ENCODE measurements around the gene MS4A15.

Gene MS4A15

GRCh38 chr11:60791153-60791933, 34.7 kb downstream of the MS4A15 start:
- no peak overlapping the region for H3K27ac Mint-ChIP-seq
- H3K36me3 Mint-ChIP-seq (ENCODE audit: low read depth), result no peaks in the 10 kb centered on the region
- H3K4me1 Mint-ChIP-seq (ENCODE audit: low read depth), result no peaks in the 10 kb centered on the region
- no peak overlapping the region for H3K4me3 Mint-ChIP-seq
- H3K27me3 Mint-ChIP-seq (ENCODE audit: low read depth), result no peaks in the 10 kb centered on the region
- H3K9me3 Mint-ChIP-seq, result no peaks in the 10 kb centered on the region

- no peak overlapping the region for H3K4me3 Mint-ChIP-seq
- H3K9me3 Mint-ChIP-seq, result no peaks in the 10 kb centered on the region
- H3K27ac Mint-ChIP-seq, result no peak overlapping the region
These were observed 35.9 kb downstream of the MS4A15 start for GRCh38 chr11:60792521-60792920.

GRCh38 chr11:60795291-60795690, 38.6 kb downstream of the MS4A15 start:
- Mint-ChIP-seq H3K4me3 (no peak overlapping the region), H3K27me3 (ENCODE audit: low read depth) (peaks cover 5% of the 10 kb centered on the region), H3K27ac (no peak overlapping the region), H3K36me3 (ENCODE audit: low read depth) (no peaks in the 10 kb centered on the region), H3K9me3 (no peaks in the 10 kb centered on the region), H3K4me1 (ENCODE audit: low read depth) (no peaks in the 10 kb centered on the region)

More at GRCh38 chr11:60792521-60792920, 35.9 kb downstream of the MS4A15 start:
- H3K4me1 Mint-ChIP-seq (ENCODE audit: low read depth), result no peaks in the 10 kb centered on the region
- H3K36me3 Mint-ChIP-seq (ENCODE audit: low read depth), result no peaks in the 10 kb centered on the region
- no peaks in the 10 kb centered on the region for H3K27me3 Mint-ChIP-seq (ENCODE audit: low read depth)

- Mint-ChIP-seq H3K27me3 (ENCODE audit: low read depth) (peaks cover 11% of the 10 kb centered on the region), H3K9me3 (no peaks in the 10 kb centered on the region), H3K4me3 (no peak overlapping the region), H3K36me3 (ENCODE audit: low read depth) (no peaks in the 10 kb centered on the region), H3K4me1 (ENCODE audit: low read depth) (no peaks in the 10 kb centered on the region), H3K27ac (no peak overlapping the region)
These were observed 41.4 kb downstream of the MS4A15 start for GRCh38 chr11:60797846-60798630.

- H3K36me3 Mint-ChIP-seq (ENCODE audit: low read depth), result no peaks in the 10 kb centered on the region
- no peak overlapping the region for H3K4me3 Mint-ChIP-seq
- H3K4me1 Mint-ChIP-seq (ENCODE audit: low read depth), result no peaks in the 10 kb centered on the region
- no peak overlapping the region for H3K27ac Mint-ChIP-seq
- H3K27me3 Mint-ChIP-seq (ENCODE audit: low read depth), result peaks cover 14% of the 10 kb centered on the region
- no peaks in the 10 kb centered on the region for H3K9me3 Mint-ChIP-seq
These were observed 42.0 kb downstream of the MS4A15 start for GRCh38 chr11:60798631-60799030.

- Mint-ChIP-seq H3K9me3 (no peaks in the 10 kb centered on the region), H3K27ac (no peak overlapping the region), H3K4me1 (ENCODE audit: low read depth) (no peaks in the 10 kb centered on the region), H3K4me3 (no peak overlapping the region), H3K36me3 (ENCODE audit: low read depth) (no peaks in the 10 kb centered on the region), H3K27me3 (ENCODE audit: low read depth) (peaks cover 14% of the 10 kb centered on the region)
These were observed 44.5 kb downstream of the MS4A15 start for GRCh38 chr11:60801194-60801593.

GRCh38 chr11:60803273-60803936, 46.7 kb downstream of the MS4A15 start:
- H3K27me3 Mint-ChIP-seq (ENCODE audit: low read depth), result peaks cover 14% of the 10 kb centered on the region
- no peaks in the 10 kb centered on the region for H3K36me3 Mint-ChIP-seq (ENCODE audit: low read depth)
- H3K27ac Mint-ChIP-seq, result no peak overlapping the region
- no peaks in the 10 kb centered on the region for H3K4me1 Mint-ChIP-seq (ENCODE audit: low read depth)
- H3K4me3 Mint-ChIP-seq, result no peak overlapping the region
- no peaks in the 10 kb centered on the region for H3K9me3 Mint-ChIP-seq

- Mint-ChIP-seq H3K36me3 (ENCODE audit: low read depth) (no peaks in the 10 kb centered on the region), H3K4me1 (ENCODE audit: low read depth) (peaks cover 3% of the 10 kb centered on the region), H3K9me3 (no peaks in the 10 kb centered on the region), H3K27ac (no peak overlapping the region), H3K27me3 (ENCODE audit: low read depth) (peaks cover 3% of the 10 kb centered on the region), H3K4me3 (no peak overlapping the region)
These were observed 52.6 kb downstream of the MS4A15 start for GRCh38 chr11:60809249-60809648.

GRCh38 chr11:60809691-60810090, 53.0 kb downstream of the MS4A15 start:
- Mint-ChIP-seq H3K4me1 (ENCODE audit: low read depth) (peaks cover 3% of the 10 kb centered on the region), H3K27me3 (ENCODE audit: low read depth) (peaks cover 3% of the 10 kb centered on the region), H3K27ac (no peak overlapping the region), H3K36me3 (ENCODE audit: low read depth) (no peaks in the 10 kb centered on the region), H3K4me3 (no peak overlapping the region), H3K9me3 (no peaks in the 10 kb centered on the region)

GRCh38 chr11:60810151-60810550, 53.5 kb downstream of the MS4A15 start:
- Mint-ChIP-seq H3K4me1 (ENCODE audit: low read depth) (peaks cover 3% of the 10 kb centered on the region), H3K27ac (no peak overlapping the region), H3K27me3 (ENCODE audit: low read depth) (peaks cover 3% of the 10 kb centered on the region), H3K4me3 (no peak overlapping the region), H3K9me3 (no peaks in the 10 kb centered on the region), H3K36me3 (ENCODE audit: low read depth) (no peaks in the 10 kb centered on the region)

GRCh38 chr11:60810569-60810968, 53.9 kb downstream of the MS4A15 start:
- H3K27ac Mint-ChIP-seq, result no peak overlapping the region
- no peak overlapping the region for H3K4me3 Mint-ChIP-seq
- peaks cover 3% of the 10 kb centered on the region for H3K27me3 Mint-ChIP-seq (ENCODE audit: low read depth)
- H3K36me3 Mint-ChIP-seq (ENCODE audit: low read depth), result no peaks in the 10 kb centered on the region
- peaks cover 3% of the 10 kb centered on the region for H3K4me1 Mint-ChIP-seq (ENCODE audit: low read depth)
- H3K9me3 Mint-ChIP-seq, result no peaks in the 10 kb centered on the region

- Mint-ChIP-seq H3K4me1 (ENCODE audit: low read depth) (peaks cover 3% of the 10 kb centered on the region), H3K9me3 (peaks cover 15% of the 10 kb centered on the region), H3K27me3 (ENCODE audit: low read depth) (peaks cover 3% of the 10 kb centered on the region), H3K36me3 (ENCODE audit: low read depth) (no peaks in the 10 kb centered on the region), H3K27ac (no peak overlapping the region), H3K4me3 (no peak overlapping the region)
These were observed 56.7 kb downstream of the MS4A15 start for GRCh38 chr11:60813324-60813723.

GRCh38 chr11:60814112-60814511, 57.4 kb downstream of the MS4A15 start:
- Mint-ChIP-seq H3K4me1 (ENCODE audit: low read depth) (peaks cover 3% of the 10 kb centered on the region), H3K4me3 (no peak overlapping the region), H3K27me3 (ENCODE audit: low read depth) (peaks cover 3% of the 10 kb centered on the region), H3K36me3 (ENCODE audit: low read depth) (no peaks in the 10 kb centered on the region), H3K27ac (no peak overlapping the region), H3K9me3 (peaks cover 15% of the 10 kb centered on the region)

GRCh38 chr11:60816590-60817157, 60.0 kb downstream of the MS4A15 start:
- peaks cover 15% of the 10 kb centered on the region for H3K9me3 Mint-ChIP-seq
- no peak overlapping the region for H3K4me3 Mint-ChIP-seq

More at GRCh38 chr11:60816590-60817157, 60.0 kb downstream of the MS4A15 start:
- H3K27me3 Mint-ChIP-seq (ENCODE audit: low read depth), result peaks cover 3% of the 10 kb centered on the region
- no peak overlapping the region for H3K27ac Mint-ChIP-seq
- H3K4me1 Mint-ChIP-seq (ENCODE audit: low read depth), result no peaks in the 10 kb centered on the region
- H3K36me3 Mint-ChIP-seq (ENCODE audit: low read depth), result no peaks in the 10 kb centered on the region
